DMS53 treated with DMSO at 0.1 percent for 48 hours (cell line): ENCODE results near the gene POR.
"Not testable (repeated sequence)": the region's sequence is repeated elsewhere in the genome, so short reads cannot be mapped to it uniquely, and the experiment has no call there.

Experiments
- DNase-seq: peaks from one replicate; lab custom pipeline; 2025; ENCODE audit not compliant: unreplicated experiment; lab: John Stamatoyannopoulos, UW

The POR gene

GRCh38 chr7:75914655-75915415 is at the start of gene POR:
POR (plus strand) TSS chr7:75915155; CDS start chr7:75954002, 38,847 bp downstream.
- DNase-seq, result peak; percentile 94

DNA sequence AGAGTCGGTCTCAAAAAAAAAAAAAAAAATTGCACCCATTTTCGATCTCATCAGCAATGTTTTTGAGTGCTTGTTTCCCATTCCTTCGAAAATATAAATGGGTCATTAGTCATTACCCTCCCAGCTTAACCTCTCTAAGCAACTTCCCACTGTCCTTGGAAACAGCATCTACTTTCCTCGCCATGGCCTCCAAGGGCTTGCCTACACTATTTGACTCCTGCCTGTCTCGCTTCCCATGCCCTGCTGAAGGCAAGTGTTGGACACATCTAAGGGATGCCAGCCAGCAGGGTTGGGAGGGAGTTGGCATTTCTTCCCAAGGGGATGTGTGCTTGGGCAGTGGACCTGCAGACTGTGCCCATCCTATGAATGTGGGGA is 48.9 kb upstream of the POR start:
- peak; percentile 19 for DNase-seq

DNA sequence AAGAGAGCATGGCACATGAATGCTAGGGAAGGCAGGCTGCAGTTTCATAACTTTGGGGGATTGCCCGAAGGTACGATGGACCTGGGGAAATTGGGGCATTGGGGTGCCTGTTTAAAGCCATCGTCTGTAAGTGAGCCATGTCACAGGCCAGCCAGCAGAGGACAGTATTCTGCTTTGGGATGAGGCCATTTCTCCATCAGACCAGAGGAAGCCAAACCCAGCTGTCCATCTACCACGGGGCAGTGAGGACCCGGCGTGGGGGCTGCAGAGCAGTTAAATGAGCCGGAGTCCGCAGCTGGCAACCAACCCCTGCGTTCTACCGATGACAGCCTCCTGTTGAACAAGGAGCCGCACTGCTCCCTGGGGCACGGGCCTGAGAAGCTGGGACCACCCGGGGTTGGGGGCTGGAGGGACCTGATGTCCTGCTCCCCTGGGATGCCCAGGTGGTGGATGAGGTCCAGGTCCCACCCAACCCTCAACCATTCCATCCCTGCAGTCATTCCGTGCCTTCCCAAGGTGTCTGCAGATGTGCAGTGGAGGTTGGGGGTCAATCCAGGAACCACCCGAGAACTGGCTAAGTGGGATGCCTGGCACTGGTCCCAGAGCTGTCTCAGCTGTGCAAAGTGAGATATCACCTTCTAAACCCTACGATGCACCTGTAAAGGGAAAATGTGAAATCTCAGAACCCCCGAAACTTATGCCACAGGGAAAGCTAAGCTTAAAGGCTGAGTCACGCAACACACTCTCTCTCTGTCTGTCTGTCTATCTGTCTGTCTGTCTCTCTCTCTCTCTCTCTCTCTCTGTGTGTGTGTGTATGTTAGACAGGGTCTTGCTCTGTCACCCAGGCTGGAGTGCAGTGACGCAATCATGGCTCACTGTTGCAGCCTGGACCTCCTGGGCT is 48.2 kb upstream of the POR start:
- peak; percentile 79 for DNase-seq

DNA sequence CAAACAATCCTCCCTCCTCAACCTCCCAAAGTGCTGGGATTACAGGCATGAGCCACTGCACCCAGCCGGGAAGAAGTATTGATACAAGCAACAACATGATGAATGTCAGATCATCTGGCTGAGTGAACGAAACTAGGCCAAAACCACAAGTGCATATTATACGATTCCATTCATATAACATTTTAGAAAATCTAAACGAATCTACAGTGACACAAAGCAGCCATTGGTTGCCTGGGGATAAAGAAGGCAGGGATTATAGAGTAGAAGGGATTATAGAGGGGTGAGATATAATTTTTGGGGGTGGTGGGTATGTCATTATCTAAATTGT is 47.6 kb upstream of the POR start:
- no peak for DNase-seq

DNA sequence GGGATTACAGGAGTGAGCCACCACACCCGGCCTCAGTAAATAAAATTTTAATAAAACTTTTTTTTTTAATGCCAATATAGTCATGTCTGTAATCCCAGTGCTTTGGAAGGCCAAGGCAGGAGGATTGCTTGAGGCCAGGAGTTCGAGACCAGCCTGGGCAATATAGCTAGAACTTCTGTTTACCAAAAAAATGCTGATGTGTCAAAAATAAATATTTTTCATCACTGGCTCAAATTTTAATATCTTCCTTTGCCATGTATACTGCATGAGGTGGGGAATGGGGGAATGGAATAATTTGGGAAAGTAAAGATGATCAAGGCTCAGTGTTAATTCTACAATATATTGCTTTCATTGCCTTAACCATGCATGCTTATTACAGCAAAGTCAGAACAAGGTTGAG is 46.8 kb upstream of the POR start:
- DNase-seq, result no peak

DNA sequence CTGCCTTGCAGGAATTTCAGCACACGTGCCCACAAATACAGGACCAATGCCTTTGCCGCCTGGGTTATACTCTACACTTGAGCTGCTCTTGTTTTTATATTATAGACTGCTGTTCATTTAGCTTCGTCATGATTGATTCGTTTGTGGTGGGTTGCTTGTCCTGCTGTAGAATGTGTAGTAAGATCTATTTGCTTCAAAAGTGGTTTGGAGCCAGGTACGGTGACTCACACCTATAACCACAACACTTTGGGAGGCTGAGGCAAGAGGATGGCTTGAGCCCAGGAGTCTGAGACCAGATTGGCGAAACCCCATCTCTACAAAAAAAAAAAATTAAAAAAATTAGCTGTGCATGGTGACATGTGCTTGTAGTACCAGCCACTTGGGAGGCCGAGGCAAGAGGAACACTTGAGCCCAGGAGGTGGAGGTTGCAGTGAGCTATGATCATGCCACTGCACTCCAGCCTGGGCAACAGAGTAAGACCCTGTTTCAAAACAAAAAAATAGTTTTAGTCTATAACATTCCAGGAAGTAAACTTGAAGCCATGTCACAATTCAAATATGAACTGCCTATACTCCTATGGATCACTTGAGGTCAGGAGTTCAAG is 45.1 kb upstream of the POR start:
- DNase-seq, result no peak

DNA sequence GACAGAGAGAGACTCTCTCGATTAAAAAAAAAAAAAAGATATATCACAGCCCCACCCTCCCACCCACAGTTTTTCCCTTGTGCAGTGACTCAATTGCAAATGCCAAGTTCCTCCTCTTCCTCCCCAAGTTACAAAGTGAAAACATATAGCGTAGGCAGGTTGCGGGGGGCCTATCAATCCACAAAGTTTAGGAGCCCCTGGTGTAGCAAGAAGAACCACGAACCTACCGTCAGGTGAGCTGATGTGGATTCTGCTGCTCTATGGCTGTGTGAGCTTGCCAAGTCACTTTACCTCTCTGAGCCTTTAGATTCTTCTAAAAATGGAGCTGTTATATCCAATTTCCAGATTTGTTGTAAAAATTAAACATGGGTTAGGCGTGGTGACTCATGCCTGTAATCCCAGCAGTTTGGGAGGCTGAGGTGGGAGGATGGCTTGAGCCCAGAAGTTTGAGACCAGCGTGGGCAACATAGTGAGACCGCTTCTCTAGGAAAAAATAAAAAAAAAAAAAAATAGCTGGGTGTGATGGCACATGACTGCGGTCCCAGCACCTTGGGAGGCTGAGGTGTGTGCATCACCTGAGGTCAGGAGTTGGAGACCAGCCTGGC is 44.3 kb upstream of the POR start:
- no peak for DNase-seq

- no peak for DNase-seq
Observed at GRCh38 chr7:75872073-75872782, 42.7 kb upstream of the POR start.

DNA sequence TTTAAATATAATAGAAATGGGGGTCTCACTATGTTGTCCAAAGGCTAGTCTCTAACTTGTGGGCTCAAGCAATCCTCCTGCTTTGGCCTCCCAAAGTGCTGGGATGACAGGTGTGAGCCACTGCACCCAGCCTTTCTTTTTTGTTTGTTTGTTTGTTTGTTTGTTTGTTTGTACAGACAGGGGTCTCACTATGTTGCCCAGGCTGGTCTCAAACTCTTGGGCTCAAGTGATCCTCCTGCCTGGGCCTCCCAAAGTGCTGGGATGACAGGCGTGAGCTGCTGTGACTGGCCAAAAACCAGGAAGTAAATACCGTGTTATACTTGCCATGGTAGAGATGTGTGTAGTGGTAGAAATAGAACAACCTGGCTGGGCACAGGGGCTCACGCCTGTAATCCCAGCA is 40.8 kb upstream of the POR start:
- not testable (repeated sequence) for DNase-seq

GRCh38 chr7:75875113-75876080 is 39.6 kb upstream of the POR start:
- DNase-seq, result no peak

- DNase-seq, result no peak
Observed at GRCh38 chr7:75876126-75876881, 38.7 kb upstream of the POR start.

GRCh38 chr7:75878312-75878768 is 36.6 kb upstream of the POR start:
- no peak for DNase-seq

DNA sequence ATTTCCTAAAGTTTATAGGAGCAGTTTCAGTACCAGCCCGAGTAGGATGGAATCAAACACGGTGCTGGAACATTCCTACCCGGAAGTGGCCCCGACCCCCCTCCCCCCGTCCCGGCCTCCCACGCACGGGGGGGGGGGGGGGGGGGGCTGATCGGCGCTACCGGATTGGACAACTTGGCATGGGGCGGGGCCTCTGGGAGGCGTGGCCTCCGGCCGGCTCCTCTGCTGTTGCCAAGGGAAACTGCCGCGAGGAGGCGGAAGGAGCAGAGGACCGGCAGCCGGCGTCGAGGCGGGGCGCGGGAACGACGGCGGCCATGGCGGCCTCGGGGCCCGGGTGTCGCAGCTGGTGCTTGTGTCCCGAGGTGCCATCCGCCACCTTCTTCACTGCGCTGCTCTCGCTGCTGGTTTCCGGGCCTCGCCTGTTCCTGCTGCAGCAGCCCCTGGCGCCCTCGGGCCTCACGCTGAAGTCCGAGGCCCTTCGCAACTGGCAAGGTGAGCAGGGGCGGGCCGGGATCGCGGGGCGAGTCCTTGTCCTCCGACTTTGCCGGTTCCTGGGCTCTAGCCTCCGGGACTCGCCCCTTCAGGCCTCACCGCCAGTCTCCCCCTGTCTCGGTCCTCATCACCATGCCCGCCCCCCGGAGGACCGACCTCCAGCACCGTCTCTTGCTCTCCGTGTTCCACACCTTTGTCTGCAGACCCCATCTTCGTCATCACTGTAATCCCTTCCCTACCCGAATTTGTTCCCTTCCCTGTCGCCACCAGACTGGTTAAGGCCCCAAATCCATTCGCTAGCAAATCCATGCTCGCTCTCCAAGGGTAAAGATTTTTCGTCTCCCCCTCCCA is 36.0 kb upstream of the POR start, which contains the start of gene RHBDD2:
RHBDD2 (plus strand) TSS at position 266 of the 843 bp plus-strand sequence; CDS start at position 315, 49 bp downstream.
- DNase-seq, result peak; percentile 91

DNA sequence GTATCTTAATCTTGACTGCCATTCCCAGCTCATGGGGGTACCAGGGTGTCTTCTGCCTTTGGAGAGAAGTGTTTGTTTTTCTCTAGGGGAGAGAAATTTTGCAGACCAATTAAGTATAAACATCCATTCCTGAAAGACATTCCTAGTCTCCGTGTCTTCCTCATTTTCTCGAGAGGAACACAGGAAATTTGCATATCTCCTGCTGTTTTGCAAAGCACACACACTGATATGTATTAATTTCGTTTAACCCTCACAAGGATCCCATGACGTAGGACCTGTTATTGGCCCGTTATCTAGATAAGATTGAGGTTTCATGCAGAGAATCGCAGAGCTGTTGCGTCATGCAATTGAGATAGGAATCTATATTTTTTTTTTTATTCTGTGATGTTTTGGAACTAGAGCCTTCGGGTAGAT is 35.2 kb upstream of the POR start:
- no peak for DNase-seq

- no peak for DNase-seq
Observed at GRCh38 chr7:75880242-75880641, 34.7 kb upstream of the POR start.

GRCh38 chr7:75881436-75882095 is 33.4 kb upstream of the POR start:
- DNase-seq, result no peak

DNA sequence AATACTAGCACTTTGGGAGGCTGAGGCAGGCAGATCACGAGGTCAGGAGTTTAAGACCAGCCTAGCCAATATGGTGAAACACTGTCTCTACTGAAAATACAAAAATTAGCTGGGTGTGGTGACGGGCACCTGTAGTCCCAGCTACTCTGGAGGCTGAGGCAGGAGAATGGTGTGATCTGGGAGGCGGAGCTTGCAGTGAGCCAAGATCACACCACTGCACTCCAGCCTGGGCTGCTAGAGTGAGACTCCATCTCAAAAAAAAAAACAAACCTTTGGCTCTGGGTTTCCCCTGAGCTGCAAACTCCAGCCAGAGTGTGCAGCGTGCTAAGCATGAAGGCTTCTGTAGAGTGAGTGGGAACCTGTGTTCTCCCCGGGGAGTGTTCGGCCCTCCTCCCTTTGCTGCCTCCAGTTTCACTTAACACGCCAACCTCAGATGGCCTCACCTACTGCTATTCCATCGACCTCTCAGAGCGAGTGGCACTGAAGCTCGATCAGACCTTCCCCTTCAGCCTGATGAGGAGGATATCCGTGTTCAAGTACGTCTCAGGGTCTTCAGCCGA is 31.6 kb upstream of the POR start:
- not testable (repeated sequence) for DNase-seq
